Fibroblast of mammary gland (primary cell): ENCODE results near the gene STX8.
A peak's percentile ranks its signal among the peaks of the same experiment; 100 is the strongest.
"Not testable (repeated sequence)": the region's sequence is repeated elsewhere in the genome, so short reads cannot be mapped to it uniquely, and the experiment has no call there.

Experiments
- DNase-seq: peaks from one replicate; pipeline ENCODE4 v3.0.0-alpha.2; 2010; ENCODE audit warnings: low read depth
- H3K4me3 ChIP-seq: 2 replicates; pipeline ENCODE4 v1.5.1; 2011; ENCODE audit warnings: low read depth, mild to moderate bottlenecking, low read length, moderate library complexity; ENCODE audit not compliant: control insufficient read depth
- CTCF ChIP-seq: conservative IDR thresholded peaks from 2 replicates; pipeline ENCODE4 v1.5.1; 2011; ENCODE audit warnings: low read depth, low read length, inconsistent platforms; ENCODE audit not compliant: control insufficient read depth, insufficient read depth

STX8 gene

GRCh38 chr17:9346296-9346926 lies 229.2 kb downstream of the STX8 start:
- TF ChIP-seq CTCF = no peak
- no peak overlapping the region for H3K4me3 ChIP-seq
- peak; percentile 74 for DNase-seq

DNA sequence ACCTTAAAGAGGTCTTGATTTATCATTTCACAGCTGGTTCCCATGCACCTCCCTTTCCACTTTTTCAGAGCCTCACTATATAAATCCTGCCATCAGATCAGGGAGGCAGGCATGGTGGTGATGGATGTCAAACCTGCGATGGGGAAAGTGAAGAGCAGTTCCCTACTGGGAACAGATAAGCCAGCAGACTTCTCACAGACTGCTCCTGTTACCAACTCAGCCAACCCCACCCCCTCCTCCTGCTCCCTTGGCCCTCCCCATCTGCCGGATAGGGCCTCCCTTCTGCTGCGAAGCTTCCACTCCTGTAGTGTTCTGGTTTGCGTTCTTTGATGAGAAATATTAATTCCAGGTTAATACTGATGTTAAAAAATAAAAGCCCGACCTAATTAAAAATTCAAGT lies 232.1 kb downstream of the STX8 start:
- H3K4me3 ChIP-seq = no peak overlapping the region
- no peak for DNase-seq
- TF ChIP-seq CTCF = no peak

GRCh38 chr17:9342225-9342624 lies 233.4 kb downstream of the STX8 start:
- TF ChIP-seq CTCF = no peak
- H3K4me3 ChIP-seq = no peak overlapping the region
- DNase-seq = no peak

GRCh38 chr17:9339958-9340357 lies 235.7 kb downstream of the STX8 start:
- DNase-seq = no peak
- TF ChIP-seq CTCF = no peak
- no peak overlapping the region for H3K4me3 ChIP-seq

GRCh38 chr17:9339482-9339881 lies 236.1 kb downstream of the STX8 start:
- not testable (repeated sequence) for DNase-seq, H3K4me3 ChIP-seq

DNA sequence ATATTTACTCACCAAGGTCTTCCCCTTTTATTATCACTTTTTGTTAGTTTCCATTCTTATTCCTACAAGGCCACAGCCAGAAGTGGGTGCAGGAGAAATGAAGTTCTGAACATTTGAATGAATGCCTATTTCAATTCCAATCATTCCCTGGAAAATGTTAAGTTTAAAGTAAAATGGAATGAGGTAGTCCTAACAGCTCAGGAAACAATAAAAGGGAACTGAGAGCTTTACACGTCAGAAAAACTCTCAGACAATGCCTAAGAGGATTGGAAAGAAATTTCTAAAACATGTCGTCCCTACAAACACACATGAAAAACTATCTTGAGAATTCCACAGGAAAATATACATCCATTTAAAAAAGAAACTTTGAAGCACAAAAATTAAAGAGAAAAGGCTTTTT lies 238.8 kb downstream of the STX8 start:
- no peak for DNase-seq
- H3K4me3 ChIP-seq = no peak overlapping the region
- no peak for TF ChIP-seq CTCF

DNA sequence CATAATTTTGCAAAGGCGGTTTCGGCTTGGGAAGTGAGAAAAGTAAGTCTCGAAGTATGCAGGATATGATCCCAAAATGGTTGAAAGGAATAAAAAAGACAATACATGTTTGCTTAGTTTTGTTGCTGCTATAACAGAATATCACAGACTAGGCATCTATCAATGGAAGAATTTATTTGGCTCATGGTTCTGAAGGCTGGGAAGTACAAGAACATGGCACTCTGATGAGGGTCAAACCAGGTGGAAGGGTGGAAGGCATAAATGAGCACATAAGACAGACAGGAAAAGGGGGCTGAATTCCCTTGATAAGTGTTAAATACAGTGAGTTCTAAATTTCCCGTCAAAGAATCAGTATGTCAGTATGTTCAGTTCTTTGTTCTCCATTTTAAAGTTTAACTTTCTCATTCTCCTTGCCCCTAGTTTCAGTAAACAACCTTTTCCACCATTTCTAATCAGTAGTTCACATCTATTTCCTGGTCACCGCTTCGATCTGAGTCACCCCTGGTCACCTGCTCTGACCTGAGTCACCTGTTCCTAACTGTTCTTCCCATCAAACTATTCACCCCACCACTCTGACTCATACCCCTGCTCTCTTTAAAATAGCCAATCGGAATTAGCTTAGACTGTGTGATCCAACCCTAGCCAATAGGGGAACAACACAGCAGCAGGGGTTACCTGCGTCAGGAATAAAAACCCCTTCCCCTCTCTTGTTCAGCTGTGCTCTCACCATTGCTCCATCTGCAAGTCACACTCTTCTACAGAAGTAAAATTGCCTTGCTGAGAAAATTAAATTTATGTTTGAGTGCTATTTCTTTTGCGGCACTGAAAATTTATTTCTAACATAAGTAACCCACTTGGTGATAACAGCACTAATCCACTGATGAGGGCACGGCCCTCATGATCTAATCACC lies 240.8 kb downstream of the STX8 start:
- no peak for DNase-seq
- no peak for TF ChIP-seq CTCF
- no peak overlapping the region for H3K4me3 ChIP-seq
